Putamen (tissue), 1 donor: Measurements from ENCODE around the gene PHF21A.

Source experiments
- DNase-seq: peaks from one replicate; pipeline ENCODE4 v3.0.0-alpha.2; 2016; ENCODE audit warnings: low spot score

The PHF21A gene

DNA sequence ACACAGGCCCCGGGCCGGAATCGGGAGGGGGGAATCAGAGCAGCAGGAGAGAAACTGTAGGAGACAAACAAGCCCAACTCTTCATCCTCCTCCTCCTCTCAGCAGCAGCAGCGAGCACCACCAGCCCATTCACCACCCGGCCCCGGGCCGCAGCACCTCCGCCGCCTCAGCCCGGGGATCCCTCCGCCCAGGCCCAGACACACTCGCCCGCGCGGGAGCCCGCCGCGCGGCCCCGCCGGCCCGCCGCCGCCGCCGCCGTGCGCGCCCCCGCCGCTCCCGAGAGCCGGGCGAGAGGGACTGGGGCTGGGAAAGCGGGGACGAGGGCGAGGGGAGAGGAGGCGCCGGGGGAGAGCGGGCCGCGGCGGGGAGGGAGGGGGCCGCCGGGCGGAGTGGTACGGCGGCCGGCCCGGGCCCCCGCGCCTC, at the start of gene PHF21A:
PHF21A (minus strand) TSS at position 154 of the 423 bp plus-strand sequence. CDS start 37,235 bp downstream, outside the sequence.
- DNase-seq, result no peak

GRCh38 chr11:46170797-46171196, 49.5 kb upstream of the PHF21A start:
- no peak for DNase-seq

DNA sequence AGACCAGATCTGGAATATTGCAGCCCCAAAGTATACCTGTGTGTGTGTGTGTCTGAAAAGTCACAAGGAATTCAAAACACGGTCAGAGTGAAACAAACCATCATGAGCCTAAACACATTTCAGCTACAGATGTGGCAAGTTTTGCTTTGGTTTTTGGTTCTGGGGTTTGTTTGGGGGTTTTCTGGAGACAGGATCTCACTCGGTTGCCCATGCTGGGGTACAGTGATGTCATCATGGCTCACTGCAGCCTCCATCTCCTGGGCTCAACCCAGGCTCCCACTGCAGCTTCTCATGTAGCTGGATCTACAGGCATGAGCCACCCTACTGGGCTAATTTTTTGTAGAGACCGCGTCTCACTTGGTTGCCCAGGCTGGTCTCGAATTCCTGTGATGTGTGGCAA, 41.4 kb upstream of the PHF21A start:
- no peak for DNase-seq

DNA sequence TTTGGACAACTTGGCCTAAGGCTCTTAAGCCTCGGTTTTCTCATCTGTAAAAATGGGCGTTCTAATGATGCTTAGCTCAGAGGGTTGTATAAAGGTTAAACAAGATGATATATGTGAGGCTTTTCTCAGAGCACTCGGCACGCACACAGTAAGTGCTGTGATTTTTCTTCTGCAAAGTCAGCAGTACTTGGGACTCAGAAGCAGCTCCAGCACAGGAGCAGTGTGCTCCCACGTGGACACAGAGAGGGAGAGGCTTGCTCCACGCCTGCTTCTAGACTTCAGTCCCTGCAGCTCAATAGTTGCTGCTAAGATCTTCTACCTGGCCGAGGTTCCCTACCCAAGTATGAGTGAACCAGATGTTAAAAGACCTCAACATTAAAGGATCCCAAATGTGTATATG, 39.9 kb upstream of the PHF21A start:
- no peak for DNase-seq

DNA sequence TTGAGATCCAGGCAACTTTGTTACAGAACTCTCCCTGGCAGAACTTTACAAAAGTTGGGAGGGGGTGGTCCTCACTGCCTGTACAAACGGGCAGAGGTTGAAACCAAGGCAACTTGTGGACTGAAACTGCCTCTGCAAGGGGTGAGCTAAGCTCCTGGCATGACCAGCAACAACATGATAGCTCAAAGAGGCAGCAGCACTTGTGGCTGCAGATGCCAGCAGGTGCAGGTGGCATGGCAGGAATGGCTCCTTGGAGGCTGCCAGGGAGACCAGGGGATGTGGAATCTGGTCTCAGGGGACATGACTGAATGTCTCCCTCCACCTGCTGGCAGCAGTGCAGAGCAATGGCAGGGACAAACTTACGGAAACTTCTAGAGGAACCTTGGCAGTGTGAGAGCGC, 38.8 kb upstream of the PHF21A start:
- DNase-seq, result no peak

- no peak for DNase-seq
These were observed 38.4 kb upstream of the PHF21A start for GRCh38 chr11:46159680-46160079.

- no peak for DNase-seq
These were observed 28.6 kb upstream of the PHF21A start for GRCh38 chr11:46149826-46150225.

DNA sequence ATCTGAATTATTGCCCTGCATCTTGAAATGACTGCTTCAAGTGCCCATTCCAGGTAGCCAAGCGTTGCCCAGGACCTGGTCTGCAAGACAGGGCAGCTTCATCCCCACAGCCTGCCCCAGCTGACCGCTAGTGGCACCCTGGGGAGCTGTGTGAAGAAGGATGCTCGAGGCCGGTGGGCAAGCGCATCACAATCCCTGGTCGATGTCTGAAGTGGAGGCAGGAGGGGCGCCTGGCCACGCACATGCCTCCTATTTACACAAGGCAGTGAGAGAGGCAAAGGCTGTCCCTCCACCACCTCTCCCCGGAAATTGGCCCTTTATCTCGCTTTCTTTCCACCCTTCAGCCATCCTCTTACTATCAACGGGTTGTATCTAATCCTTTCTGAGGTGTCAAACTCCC, 28.1 kb upstream of the PHF21A start:
- DNase-seq, result no peak

DNA sequence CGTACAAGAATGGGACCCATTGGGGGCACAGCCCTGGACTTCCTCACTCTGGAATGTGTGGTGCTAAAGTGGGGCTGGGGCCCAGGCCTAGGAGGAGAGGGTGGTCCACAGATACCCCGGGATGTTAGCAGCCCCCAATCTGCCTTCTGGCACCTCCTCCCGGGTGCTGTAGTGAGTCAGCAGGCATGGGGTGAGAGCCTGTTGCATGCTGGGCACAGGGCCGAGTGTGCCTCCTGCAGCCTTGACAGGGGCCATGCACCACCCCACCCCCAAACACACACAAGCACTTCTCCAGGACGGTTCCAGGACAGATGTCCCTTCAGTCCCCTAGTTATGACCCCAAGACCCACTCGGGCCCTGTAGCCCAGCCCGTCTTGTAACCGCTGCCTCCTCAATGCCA, 23.5 kb upstream of the PHF21A start:
- no peak for DNase-seq

DNA sequence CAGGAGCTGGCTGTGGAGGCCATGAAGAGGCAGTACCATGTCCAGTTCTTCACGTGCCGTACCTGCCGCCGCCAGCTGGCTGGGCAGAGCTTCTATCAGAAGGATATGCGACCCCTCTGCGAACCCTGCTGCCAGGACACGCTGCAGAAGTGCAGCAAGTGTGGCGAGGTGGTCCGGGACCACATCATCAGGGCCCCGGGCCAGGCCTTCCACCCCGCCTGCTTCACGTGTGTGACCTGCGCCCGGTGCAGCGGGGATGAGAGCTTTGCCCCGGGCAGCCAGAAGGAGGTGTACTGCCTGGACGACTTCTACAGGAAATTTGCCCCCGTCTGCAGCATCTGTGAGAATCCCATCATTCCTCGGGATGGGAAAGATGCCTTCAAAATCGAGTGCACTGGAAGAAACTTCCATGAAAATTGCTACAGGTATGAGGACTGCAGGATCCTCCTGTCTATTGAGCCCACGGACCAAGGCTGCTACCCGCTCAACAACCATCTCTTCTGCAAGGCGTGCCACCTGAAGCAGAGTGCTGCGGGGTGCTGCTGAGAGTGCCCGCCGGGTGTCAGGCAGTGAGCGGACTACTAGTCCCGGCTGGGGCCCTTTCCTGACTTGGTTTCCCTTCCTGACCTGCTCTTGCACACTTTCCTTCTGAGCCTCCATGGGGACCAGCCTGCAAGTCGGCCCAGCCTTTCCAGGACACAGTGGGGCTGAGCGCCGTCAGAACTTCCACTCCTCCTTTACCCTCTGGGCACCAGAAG, 22.0 kb upstream of the PHF21A start:
- DNase-seq, result no peak

DNA sequence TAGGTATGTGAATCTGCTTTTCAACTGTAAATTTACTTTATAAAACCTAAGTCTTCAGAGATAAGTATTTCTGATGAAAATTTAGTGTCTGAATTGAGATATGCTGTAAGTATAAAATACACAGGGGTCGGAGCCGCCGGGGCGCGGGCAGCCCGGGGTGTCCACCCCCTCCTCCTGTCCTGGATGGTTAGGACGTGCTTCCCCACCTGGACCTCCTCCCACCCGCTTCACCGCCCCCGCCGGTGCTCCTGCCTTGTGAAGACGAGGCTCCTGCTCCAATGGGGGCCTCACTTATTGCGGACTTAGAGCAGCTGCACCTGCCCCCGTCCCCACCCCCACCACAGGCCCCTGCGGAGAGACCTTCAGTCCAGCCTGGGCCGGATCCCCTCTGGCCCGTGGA, 21.3 kb upstream of the PHF21A start:
- DNase-seq, result no peak

- DNase-seq, result no peak
These were observed 20.3 kb upstream of the PHF21A start for GRCh38 chr11:46141597-46141996.

- DNase-seq, result no peak
These were observed 13.3 kb upstream of the PHF21A start for GRCh38 chr11:46134540-46134939.

DNA sequence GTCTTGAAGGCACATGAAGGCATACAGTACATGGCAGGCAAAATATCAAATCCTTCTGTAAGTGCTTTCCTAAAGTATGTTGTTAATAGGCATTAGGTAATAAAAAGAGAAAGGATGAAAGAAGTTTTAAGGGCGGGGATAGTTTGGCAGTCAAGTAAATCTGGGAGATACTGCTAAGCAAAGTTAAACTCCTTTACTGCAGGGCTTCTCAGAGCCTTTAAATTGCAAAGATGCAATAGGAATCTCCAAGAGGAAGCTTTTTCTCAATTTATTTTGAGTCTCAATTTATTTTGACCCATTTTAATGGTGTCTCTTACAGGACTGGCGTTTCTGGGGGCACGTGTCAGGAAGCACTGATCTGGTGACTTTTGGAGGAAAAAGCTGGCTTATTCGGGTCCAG, 12.8 kb upstream of the PHF21A start:
- no peak for DNase-seq

GRCh38 chr11:46133119-46133518, 11.9 kb upstream of the PHF21A start:
- DNase-seq, result no peak

DNA sequence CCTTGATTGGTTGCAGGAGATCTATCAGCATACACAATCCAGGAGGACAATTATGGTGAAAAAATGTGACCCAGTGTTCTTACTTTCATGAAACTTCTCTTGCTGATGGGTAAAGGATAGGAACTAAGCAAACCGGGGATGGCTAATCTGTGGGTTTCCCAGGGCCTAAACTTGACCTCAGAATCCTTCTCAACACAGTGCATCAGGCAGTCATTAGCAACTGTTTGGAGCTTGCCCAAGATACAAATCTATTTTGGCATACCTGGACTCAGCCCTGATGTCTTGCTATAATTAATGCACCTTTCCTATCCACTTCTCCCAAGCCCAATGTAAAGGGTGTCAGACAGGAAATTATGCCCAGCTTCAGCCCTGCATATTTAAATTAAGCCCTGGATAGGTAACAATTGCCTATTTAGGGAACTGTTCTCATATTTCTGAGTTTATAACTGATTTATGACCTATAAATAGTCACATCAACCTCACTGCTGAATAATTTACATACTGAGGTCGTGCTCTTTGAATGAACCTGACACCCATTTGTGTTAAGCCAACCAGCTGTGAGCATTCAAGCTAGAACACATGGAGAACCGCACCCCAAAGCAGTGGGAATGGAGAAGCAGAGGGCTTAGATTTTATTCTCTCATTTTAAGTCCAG, 9.2 kb upstream of the PHF21A start:
- no peak for DNase-seq

DNA sequence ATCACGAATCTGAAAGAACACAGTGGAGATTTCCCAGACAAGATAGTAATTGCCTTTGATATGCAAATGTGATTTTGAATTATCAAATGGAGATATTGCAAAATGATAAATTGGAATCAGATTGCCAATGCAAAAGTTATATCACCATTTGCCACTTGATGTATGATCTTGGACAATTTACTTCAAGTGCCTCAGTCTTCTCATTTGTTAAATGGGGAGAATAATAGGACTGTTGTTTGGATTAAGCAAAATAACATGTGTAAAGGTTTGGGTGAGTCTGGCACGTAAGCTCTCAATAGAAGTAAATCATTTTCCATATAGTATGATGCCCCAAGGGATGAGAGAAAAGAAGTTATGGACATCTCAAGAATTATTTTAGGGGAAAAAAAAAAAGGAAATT, 7.9 kb upstream of the PHF21A start:
- DNase-seq, result no peak

GRCh38 chr11:46127150-46127638, 5.9 kb upstream of the PHF21A start:
- no peak for DNase-seq

DNA sequence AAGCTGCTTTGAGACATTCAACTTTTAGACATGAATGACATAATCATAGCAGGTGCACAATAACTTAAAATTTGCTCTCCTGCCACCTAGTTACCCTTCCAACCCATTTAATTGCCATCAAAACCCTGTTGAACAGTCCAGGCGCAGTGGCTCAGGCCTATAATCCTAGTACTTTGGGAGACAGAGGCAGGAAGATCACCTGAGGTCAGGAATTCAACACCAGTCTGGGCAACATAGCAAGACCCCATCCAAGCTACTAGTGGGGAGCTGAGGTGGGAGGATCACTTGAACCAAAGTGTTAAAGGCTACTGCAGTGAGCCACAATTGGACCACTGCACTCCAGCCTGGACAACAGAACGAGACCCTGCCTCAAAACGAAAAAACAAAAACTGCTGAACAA, 4.0 kb upstream of the PHF21A start:
- no peak for DNase-seq

GRCh38 chr11:46122945-46123715, 1.9 kb upstream of the PHF21A start:
- DNase-seq, result no peak

DNA sequence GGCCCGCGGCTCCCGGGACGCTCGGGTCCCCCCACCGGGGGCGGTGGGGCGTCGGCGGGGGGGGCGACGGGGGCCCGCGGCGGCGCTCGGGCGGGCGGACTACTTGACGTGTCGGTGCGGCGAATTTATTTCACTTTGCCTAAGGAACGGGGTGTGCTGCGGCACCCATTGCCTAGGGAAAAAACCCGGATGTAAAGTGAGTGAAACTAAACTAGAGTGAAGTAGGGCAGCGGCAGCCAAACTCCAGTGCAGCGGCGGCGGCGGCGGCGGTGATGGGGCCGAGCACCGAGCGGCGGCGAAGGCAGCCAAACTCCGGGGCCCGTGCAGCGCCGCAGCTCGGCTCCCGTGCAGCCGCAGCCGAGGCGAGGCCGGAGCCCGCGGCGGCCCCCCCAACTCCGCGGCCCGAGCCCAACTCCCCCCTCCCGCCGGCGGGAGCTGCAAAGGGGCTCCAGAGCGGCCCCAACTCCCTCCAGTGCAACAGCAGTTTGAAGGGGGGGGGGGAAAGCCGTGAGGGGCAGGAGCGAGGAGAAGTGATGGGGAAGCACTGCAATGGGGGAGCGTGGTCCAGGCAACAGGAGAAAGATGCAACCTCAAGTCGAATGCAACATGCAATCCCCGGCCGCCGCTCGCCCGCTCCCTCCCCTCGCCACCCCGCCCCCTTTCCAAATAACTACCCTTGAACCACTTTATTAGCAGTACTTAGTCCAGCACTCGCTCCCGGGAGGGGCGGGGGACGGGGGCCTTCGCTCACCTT, 647 bp upstream of the PHF21A start:
- DNase-seq, result peak; percentile 86
